Kidney (tissue), 14 donors: ENCODE measurements around the gene DNAJC1. TPM values are rescaled to one million over a fixed set of nuclear protein-coding genes. Genes with fewer than 3 reads are reported as not detected.

ENCODE experiments used
- DNase-seq, 5 donors: peaks; one replicate each; pipeline ENCODE4 v3.0.0-alpha.2; 2013 to 2020
- FAIRE-seq: peaks from 2 replicates; lab custom pipeline; 2012; peaks lifted over from hg19 to GRCh38; lab: Jason Lieb, UNC
- H3K27ac ChIP-seq, 2 donors: one replicate each; pipeline ENCODE4 v1.7.0; 2013; ENCODE audit warnings: low read depth in 2 of 2, low read length in 2 of 2, inconsistent platforms in 1 of 2
- H3K27me3 ChIP-seq: one replicate; pipeline ENCODE4 v1.7.1; 2013; ENCODE audit warnings: low read length, inconsistent platforms; ENCODE audit not compliant: control insufficient read depth, insufficient read depth
- H3K36me3 ChIP-seq, 3 donors: one replicate each; pipeline versions ENCODE4 v1.7.0 to v1.7.1; 2013; ENCODE audit warnings: low read length in 3 of 3, control low read depth in 1 of 3, inconsistent platforms in 1 of 3; ENCODE audit not compliant: insufficient read depth in 3 of 3, control insufficient read depth in 2 of 3
- H3K4me1 ChIP-seq, 3 donors: one replicate each; pipeline versions ENCODE4 v1.7.0 to v1.7.1; 2013; ENCODE audit warnings: low read length in 3 of 3, inconsistent platforms in 1 of 3, low read depth in 1 of 3; ENCODE audit not compliant: control insufficient read depth in 2 of 3, insufficient read depth in 2 of 3
- H3K4me3 ChIP-seq, 3 donors: one replicate each; pipeline versions ENCODE4 v1.7.0 to v1.8.1; 2013; ENCODE audit warnings: low read length in 3 of 3, control low read depth in 1 of 3, inconsistent platforms in 1 of 3
- H3K9ac ChIP-seq, 3 donors: one replicate each; pipeline versions ENCODE4 v1.7.0 to v1.7.1; 2013; ENCODE audit warnings: low read length in 3 of 3, control low read depth in 1 of 3, inconsistent platforms in 1 of 3
- H3K9me3 ChIP-seq, 3 donors: one replicate each; pipeline versions ENCODE4 v1.7.0 to v1.7.1; 2013; ENCODE audit warnings: low read length in 3 of 3, control low read depth in 1 of 3, inconsistent platforms in 1 of 3; ENCODE audit not compliant: control insufficient read depth in 2 of 3, insufficient read depth in 1 of 3
- intact Hi-C: fragments of 100-400 bp; cut with DNase I; formaldehyde crosslinking; loops from one replicate; pipeline ENCODE4 v1.11.1; 2022
- polyA plus RNA-seq: library from polyadenylated mRNA; stranded (reverse); fragments of 350-450 nt; fragmentation: Illumina TruSeq; extraction: RNeasy Lipid Tissue Mini Kit (QIAGEN cat#74804); gene quantifications from one replicate; pipeline ENCODE4 v1.2.3, GENCODE V29; 2014; ENCODE audit warnings: low read depth, low replicate concordance; ENCODE audit not compliant: insufficient read depth
- total RNA-seq: library from RNA; stranded (reverse); fragmentation: NEBNext Ultra II Directional; extraction: Animal tissue kit (Norgen Biotek cat#: 25700); gene quantifications from one replicate; pipeline ENCODE4 v1.2.1, GENCODE V29; 2021
- TF ChIP-seq, protein P1 (sequence below): IDR thresholded peaks from 3 replicates; pipeline ENCODE4 v1.5.1; 2012; ENCODE audit warnings: mild to moderate bottlenecking, moderate library complexity, borderline replicate concordance; ENCODE audit not compliant: insufficient read depth; ENCODE audit errors: extremely low read depth
- donor health status: control.
- donor health status: control.
- donor health status: control.
- donor health status: control.
- donor health status: control.
- donor health status: DM: yes; HTN: yes; CAD: no.
- donor health status: Normal renal cell carcinoma (clear cell type).

The DNAJC1 gene
- total and polyA plus RNA-seq, 2 donors from 2014 or later = 33.4 to 34.8 TPM

DNA sequence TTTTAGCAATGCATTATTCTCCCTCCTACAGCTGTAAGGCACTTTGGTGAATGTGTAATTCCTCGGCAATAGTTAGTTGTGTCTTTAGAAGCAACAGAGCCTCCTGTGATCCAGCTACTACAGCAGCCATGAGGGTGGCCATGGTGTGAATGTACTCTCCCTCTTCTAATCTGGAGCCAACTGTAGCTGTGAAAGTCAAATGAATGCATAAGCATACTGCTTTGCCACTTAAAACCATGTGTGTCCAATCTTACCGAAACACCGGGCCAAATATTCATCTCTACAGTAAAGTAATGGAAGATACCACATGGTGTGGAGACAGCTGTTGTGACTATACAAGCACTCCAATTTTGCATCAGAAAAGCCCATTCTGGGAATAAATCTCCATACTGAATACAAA, 195.0 kb downstream of the DNAJC1 start:
- DNase-seq (no peak), FAIRE-seq (no peak)
- H3K36me3 ChIP-seq = no peaks in the 10 kb centered on the region
- no peak overlapping the region for H3K4me3 ChIP-seq
- H3K27ac ChIP-seq = no peak overlapping the region
- no peaks in the 10 kb centered on the region for H3K27me3 ChIP-seq
- H3K9me3 ChIP-seq = no peaks in the 10 kb centered on the region
- intact Hi-C loops = no loop called here
- no peaks in the 10 kb centered on the region for H3K4me1 ChIP-seq
- TF ChIP-seq, protein P1, sequence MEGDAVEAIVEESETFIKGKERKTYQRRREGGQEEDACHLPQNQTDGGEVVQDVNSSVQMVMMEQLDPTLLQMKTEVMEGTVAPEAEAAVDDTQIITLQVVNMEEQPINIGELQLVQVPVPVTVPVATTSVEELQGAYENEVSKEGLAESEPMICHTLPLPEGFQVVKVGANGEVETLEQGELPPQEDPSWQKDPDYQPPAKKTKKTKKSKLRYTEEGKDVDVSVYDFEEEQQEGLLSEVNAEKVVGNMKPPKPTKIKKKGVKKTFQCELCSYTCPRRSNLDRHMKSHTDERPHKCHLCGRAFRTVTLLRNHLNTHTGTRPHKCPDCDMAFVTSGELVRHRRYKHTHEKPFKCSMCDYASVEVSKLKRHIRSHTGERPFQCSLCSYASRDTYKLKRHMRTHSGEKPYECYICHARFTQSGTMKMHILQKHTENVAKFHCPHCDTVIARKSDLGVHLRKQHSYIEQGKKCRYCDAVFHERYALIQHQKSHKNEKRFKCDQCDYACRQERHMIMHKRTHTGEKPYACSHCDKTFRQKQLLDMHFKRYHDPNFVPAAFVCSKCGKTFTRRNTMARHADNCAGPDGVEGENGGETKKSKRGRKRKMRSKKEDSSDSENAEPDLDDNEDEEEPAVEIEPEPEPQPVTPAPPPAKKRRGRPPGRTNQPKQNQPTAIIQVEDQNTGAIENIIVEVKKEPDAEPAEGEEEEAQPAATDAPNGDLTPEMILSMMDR = no peak
- H3K9ac ChIP-seq = no peak overlapping the region

DNA sequence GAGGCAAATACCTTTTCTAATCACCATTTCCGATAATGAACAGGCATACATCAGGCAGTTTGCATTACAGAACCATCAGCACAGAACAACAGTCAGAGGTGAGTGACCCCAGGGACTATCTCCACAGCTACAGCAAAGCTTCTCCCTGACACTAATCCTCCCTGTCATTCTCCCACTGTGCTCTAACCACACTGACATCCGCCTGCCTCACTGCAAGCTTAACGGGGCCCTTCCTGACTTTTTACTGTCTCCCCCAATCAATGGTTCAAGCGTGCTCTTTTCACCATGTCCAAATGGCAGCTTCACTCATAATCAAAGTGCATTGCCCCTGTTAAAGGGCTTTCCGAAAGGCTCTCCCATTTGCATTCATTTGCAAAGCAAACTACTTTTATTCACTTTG, 196.3 kb downstream of the DNAJC1 start:
- peak in 1 of 5 donors; percentile 4 for DNase-seq
- intact Hi-C loops = no loop called here
- Histone ChIP-seq H3K36me3 (no peaks in the 10 kb centered on the region), H3K27me3 (no peaks in the 10 kb centered on the region), H3K4me3 (no peak overlapping the region), H3K9ac (no peak overlapping the region), H3K9me3 (no peaks in the 10 kb centered on the region), H3K27ac (no peak overlapping the region), H3K4me1 (no peaks in the 10 kb centered on the region)
- TF ChIP-seq, protein P1 = no peak
- FAIRE-seq = no peak

DNA sequence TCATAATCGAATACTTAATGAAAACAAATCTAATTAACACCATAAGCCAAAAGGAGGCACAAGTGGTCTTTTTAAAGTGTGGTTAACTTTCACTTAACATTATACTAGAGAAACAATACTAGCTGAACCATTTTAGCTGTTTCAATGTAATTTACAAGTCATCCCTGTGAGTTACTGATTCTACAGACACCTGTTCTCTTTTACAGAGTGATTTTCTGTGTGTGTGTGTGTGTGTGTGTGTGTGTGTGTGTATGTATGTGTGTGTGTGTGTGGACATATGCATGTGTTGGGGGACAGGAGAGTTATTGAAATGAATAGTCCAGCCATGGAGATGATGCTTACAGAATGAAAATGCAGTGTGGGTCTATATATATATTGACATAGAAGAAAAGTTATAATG, 200.2 kb downstream of the DNAJC1 start:
- Histone ChIP-seq H3K9me3 (no peaks in the 10 kb centered on the region), H3K36me3 (no peaks in the 10 kb centered on the region), H3K4me1 (no peaks in the 10 kb centered on the region), H3K27ac (no peak overlapping the region), H3K27me3 (no peaks in the 10 kb centered on the region), H3K9ac (no peak overlapping the region), H3K4me3 (no peak overlapping the region)
- TF ChIP-seq, protein P1 = no peak
- no peak for FAIRE-seq
- no peak for DNase-seq
- intact Hi-C loops = no loop called here

DNA sequence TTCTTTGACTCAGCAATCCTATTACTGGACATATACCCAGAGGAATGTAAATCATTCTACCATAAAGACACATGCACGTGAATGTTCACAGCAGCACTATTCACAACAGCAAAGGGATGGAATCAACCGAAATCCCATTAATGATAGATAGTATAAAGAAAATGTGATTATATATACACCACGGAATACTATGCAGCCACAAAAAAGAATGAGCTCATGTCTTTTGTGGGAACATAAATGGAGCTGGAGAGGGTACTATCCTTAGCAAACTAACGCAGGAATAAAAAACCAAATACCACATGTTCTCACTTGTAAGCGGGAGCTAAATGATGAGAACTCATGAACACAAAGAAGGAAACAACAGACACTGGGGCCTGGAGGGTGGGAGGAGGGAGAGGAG, 201.9 kb downstream of the DNAJC1 start:
- no peak overlapping the region for H3K4me3 ChIP-seq
- intact Hi-C loops = no loop called here
- H3K27me3 ChIP-seq = no peaks in the 10 kb centered on the region
- H3K27ac ChIP-seq = no peak overlapping the region
- TF ChIP-seq, protein P1 = no peak
- no peak overlapping the region for H3K9ac ChIP-seq
- H3K9me3 ChIP-seq = no peaks in the 10 kb centered on the region
- DNase-seq (no peak), FAIRE-seq (no peak)
- H3K4me1 ChIP-seq = no peaks in the 10 kb centered on the region
- H3K36me3 ChIP-seq = peaks cover 0 to 5% (median 0%) of the 10 kb centered on the region in 3 donors
